Cerebellar cortex (tissue), 1 donor: ENCODE results near the gene TNFSF8.

Experiments used
- DNase-seq: peaks from one replicate; pipeline ENCODE4 v3.0.0-alpha.2; 2015; ENCODE audit warnings: low spot score

TNFSF8 gene

GRCh38 chr9:114902786-114903524 lies 27.4 kb downstream of the TNFSF8 start:
- DNase-seq: no peak

DNA sequence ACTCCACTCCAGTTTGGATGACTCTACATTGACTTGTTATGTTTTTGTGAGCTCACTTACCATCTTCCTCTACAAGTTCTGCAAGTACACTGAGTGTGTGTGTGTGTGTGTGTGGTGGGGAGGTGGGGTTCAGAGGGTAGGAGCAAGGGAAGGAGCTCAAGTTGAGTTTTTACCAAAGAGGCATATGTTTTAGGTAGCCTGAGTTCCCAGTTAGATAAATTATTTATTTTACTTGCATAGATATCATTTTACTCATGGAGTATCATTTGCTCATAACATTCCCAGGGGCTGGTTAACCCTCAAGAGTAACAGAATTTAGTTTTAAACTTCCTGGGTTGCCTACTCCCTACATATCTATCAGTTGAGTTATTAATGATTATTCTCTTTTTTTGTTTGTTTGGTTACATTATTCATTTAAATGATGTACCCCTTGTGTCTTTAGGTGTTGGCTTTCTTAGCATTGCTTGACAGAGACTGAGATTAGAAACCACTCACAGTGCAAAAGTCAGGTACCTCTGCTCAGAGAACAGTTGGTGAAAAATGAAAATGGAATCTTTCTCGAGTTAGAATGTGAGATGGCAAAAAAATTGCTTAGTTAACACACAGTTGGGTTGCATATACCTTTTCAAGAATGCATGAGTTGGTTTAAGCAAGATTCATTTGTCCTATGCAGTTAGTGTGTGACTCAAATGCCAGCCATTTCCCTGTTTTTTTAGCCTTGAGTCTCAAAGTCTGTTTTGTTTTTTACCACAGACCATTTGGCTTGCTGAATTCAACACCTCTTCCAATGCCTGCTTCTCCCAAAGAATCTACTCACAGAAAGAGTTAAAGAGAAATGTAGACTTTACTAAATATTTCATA lies 29.2 kb downstream of the TNFSF8 start:
- DNase-seq: no peak

DNA sequence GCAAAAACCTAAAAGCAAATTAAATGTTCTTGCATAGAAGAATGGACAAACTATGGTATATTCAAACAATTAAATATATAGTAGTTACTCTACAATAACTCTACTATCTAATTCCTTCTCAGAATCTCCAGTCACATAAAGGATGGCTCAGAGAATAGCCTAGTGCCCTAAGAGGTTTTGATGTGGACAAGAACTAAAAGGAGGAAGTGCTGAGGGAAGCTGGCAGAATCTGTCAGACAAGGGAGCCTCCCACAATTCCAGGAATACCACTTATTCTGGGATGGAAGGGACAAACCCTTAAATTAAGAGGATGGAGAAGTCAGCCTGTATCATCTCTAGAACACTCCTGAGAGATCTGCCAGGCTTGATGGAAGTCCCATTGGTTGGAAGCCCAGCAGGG lies 30.4 kb downstream of the TNFSF8 start:
- DNase-seq: no peak

DNA sequence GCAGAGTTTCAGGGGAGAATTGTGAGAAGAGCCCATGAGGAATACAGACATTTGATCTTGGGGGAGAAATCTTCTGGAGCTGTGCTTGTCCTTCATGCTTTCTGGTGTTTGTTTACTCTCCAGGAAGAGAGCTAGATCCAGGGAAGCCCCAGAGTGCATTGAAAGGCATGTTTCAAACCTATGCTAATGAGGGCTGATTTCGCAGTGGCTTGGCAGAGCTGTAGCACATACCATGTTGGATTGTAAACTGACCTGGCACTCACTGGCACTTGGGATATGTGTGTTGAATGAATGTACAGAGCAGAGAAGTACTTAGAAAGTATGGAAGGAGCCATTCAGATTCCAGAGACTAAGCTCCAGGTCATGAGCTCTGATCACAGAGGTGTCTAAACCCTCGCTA lies 30.9 kb downstream of the TNFSF8 start:
- DNase-seq: no peak

- no peak for DNase-seq
Observed at GRCh38 chr9:114898741-114899140, 31.6 kb downstream of the TNFSF8 start.

DNA sequence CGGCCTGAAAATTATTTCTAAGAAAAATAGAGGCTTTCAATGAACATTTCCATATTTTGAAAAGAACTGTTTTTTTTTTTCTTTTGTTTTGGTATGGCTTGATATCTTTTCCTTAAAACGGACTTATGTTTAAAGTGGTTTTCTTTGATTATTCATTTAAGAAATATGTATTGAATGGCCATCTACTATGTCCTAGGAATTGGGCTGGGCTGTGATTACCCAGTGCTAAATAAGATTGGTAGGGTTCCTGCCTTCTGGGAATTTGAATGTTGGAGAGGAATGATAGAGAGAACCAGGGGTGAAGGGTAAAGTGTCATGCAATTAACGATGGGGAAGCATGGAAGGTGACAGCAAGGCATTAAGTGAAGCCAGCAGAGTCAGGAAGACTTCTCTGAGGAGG lies 33.2 kb downstream of the TNFSF8 start:
- no peak for DNase-seq

GRCh38 chr9:114896344-114896743 lies 34.0 kb downstream of the TNFSF8 start:
- DNase-seq: no peak

DNA sequence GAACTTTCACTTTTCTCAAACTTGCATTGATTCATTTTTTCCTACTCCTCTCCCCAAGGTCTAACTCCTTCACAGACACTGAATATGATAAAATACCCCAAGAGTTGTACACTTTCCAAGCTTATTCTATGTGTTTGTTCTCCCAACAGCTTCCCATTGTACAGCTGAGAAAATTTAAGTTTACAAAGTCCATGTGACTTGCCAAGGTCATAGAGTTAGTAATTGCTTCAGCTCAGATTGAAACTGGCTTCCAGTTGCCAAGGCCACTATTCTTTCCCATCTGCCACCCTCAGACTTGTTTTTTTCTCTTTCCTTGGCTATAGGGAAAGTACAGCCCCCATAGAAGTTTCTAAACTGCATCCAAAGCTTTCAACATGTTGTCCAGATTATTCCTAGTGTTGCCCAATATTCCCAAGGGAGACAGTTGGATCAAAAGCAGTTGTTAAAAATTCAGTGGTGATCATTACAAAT lies 34.8 kb downstream of the TNFSF8 start:
- no peak for DNase-seq

DNA sequence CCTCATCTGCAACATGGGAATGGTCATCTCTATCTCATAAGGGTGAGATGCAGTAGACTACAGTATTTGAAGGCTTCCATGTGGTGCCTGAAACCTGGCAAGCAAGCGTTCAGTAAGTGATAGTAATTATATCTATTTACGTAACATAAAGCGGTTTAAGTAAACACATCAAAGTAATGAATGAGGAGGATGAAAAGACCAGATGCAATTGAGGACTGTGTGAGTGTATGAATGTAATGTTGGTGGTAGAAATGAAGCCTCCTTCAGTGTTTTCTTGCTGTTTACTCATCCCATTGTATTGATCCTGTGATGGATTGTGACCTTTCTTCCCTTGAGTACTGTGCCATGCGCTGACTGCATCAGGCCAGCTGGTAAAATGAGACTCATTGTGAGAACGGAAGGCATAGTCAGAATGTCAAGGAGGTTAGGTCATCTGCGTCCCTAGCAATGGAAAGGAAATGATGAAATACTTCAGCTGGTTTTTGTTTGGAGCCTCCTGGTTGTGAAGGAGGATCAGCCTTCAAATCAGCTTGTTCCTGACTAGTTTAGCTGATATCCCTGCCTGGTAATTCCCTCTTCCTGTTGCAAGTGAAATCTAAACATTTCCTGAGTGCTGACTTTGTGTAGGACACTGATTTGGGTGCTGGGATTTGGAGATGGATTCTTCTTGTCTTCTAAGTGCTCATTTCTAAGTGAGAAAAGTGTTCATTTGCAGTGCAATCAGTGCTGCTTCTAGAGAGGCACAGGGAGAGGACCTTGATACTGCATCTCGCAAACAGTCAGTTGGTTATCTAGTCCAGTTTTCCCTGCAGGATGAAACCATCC lies 35.6 kb downstream of the TNFSF8 start:
- DNase-seq: no peak

DNA sequence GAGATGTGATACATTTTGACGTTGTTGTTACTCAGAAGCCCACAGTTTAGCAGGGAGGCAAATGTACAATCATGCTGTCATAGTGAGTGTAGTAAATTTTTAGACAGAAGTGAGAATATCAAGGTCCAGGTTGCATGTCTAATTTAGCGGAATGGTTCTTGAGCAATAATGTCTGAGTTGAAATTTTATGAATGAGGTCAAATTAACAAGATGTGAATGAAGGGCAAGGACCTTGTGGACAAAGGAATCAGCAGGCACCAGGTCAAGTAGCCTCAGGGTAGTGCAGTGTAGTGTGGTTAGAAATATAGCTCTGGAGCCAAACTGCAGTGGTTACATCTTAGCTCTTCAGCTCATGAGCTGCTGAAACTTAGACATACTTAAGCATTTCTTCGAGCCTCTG lies 36.2 kb downstream of the TNFSF8 start:
- DNase-seq: no peak

- DNase-seq: no peak
Observed at GRCh38 chr9:114893221-114894010, 37.0 kb downstream of the TNFSF8 start.

GRCh38 chr9:114889802-114890224 lies 40.6 kb downstream of the TNFSF8 start:
- no peak for DNase-seq

DNA sequence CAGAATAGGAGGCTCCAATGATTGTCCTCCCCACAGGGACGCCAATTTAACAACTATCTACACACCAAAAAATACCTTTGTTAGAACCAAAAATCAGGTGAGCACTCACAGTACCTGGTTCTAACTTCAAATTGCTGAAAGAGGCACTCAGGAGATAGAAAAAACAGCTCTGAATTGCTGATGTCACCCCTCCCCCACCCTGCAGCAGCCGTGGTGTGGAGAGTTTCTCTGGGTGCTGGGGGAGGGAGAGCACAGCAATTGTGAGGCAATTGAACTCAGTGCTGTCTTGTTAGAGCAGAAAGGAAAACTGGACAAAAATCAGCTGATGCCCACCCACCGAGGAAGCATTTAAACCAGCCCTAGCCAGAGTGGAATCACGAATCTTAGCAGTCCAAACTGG lies 41.8 kb downstream of the TNFSF8 start:
- DNase-seq: no peak

DNA sequence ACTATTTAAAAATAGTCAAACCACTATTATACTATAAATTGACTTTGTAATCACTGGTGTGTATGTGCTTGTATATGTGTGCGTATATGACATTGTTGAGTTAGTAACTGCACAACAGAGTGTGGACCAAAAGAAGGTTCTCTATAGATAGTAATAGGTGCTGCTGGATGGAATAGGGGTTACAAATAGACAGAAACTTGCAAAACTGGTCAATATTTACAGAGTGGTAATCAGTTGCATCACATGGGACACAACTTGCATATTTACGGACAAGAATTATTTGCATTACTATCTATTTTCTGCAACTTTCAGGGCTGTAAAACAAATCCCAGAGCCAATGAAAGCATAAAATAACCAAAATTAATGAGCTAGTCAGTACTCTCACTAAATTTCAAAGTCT lies 42.4 kb downstream of the TNFSF8 start:
- no peak for DNase-seq

DNA sequence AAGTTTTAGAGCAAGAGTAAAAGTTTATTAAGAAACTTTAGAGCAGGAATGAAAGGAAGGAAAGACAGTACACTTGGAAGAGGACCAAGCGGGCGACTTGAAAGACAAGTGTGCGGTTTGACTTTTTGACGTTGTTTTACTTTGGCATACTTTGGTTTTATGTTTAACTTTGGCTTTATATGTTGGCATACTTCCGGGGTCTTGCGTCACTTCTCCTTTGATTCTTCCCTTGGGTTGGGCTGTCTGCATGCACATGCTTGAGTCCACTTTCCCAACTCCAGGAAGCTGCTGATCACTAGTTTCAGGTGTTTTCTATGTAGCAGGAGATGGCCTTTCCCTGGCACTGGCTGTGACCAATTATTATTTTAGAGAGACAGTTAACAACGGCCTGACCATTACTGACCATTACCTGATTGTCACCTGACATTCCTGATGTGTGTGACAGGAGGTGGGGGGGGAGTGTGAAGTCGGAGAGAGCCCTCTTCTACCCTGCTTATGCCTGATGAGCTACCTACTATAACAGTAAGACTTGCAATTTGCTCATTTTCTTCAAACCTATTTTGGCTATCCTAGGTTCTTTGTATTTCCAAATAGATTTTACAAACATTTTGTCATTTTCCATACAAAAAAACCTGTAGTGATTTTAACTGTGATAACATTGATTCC lies 45.5 kb downstream of the TNFSF8 start:
- DNase-seq: no peak

DNA sequence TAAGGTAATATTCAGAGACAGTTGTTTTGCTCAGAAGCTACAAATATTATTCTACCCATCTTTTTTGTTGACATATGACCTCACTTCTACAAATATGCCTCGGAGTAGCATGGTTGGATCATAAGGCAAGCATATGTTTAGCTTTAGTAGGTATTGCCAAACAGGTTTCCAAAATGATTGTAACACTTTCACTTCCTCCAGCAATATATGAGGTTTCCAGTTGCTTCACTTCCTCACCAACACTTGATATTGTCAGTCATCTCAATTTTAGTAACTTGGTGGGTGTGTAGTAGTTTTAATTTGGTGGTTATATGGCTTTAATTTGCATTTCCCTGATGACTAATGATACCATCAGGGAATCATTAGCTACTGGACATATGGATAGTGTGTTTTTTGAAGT lies 46.7 kb downstream of the TNFSF8 start:
- DNase-seq: no peak

GRCh38 chr9:114880291-114880745 lies 50.1 kb downstream of the TNFSF8 start:
- no peak for DNase-seq

GRCh38 chr9:114878879-114879564 lies 51.4 kb downstream of the TNFSF8 start:
- no peak for DNase-seq

DNA sequence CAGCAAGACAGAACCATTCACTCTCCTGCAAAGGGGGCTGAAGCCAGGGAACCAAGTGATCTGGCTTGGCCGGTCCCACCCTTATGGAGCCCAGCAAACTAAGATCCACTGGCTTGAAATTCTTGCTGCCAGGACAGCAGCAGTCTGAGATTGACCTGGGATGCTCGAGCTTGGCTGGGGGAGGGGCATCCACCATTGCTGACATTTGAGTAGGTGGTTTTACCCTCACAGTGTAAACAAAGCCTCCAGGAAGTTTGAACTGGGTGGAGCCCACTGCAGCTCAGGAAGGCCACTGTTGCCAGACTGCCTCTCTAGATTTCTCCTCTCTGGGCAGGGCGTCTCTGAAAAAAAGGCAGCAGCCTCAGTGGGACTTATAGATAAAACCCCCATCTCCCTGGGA lies 60.5 kb downstream of the TNFSF8 start:
- DNase-seq: no peak

DNA sequence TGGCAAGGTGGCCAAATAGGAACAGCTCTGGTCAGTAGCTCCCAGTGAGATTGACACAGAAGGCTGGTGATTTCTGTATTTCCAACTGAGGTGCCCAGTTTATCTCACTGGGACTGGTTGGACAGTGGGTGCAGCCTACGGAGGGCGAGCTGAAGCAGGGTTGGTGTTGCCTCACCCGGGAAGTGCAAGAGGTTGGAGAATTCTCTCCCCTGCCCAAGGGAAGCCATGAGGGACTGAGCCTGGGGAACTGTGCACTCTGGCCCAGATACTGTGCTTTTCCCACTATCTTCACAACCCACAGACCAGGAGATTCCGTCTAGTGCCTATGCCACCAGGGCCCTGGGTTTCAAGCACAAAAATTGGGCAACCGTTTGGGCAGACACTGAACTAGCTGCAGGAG lies 61.0 kb downstream of the TNFSF8 start:
- no peak for DNase-seq
